ENCODE results near the gene MIX23. TPM values are rescaled to one million over a fixed set of nuclear protein-coding genes. Genes with fewer than 3 reads are reported as not detected.

MIX23 gene
- total RNA-seq, 1 experiment from 2014 or later = 111 TPM

GRCh38 chr3:122390665-122391064 lies 7.6 kb upstream of the MIX23 start:
- Histone ChIP-seq H3K4me3 (ENCODE audit: low read length) (no peak overlapping the region), H3K36me3 (ENCODE audit: low read depth, low read length) (peaks cover 16% of the 10 kb centered on the region; the same call in 1 of the 2 replicates), H3K9me2 (replicated peaks; ENCODE audit: low read length) (no peaks in the 10 kb centered on the region), H3K27me3 (ENCODE audit: low read length) (no peaks in the 10 kb centered on the region), H3K27ac (ENCODE audit: low read length) (no peak overlapping the region), H3K4me2 (ENCODE audit: low read length) (no peak overlapping the region), H4K20me1 (ENCODE audit: low read length) (no peaks in the 10 kb centered on the region), H2AFZ (ENCODE audit: low read length) (no peak overlapping the region), H3K9me3 (ENCODE audit: low read length) (no peaks in the 10 kb centered on the region), H3K79me2 (ENCODE audit: low read length) (peaks cover 40% of the 10 kb centered on the region), H3F3A (ENCODE audit: low read length, unreplicated experiment) (no peaks in the 10 kb centered on the region), H3K9ac (ENCODE audit: low read length) (no peak overlapping the region), H3K4me1 (ENCODE audit: insufficient read depth, low read length) (peaks cover 23% of the 10 kb centered on the region)
- CTCF ChIA-PET = no interaction called here
- POLR2A ChIA-PET (ENCODE audit: unreplicated experiment) = no interaction called here
- no peak for DNase-seq
- no peak for TF ChIP-seq CTCF (conservative IDR thresholded peaks at IDR 0.05; ENCODE audit: low read depth, low read length)
- intact Hi-C loops (cut with micrococcal nuclease) = loop anchor here (5.0 kb wide), 1 partner anchor 287 kb away; no protein-coding TSS in a partner anchor
- no peak for ATAC-seq
- BruUV-seq (replicated peaks) = no TSS peak

- Histone ChIP-seq H3F3A (ENCODE audit: low read length, unreplicated experiment) (no peaks in the 10 kb centered on the region), H3K9me3 (ENCODE audit: low read length) (no peaks in the 10 kb centered on the region), H2AFZ (ENCODE audit: low read length) (no peak overlapping the region), H3K9me2 (replicated peaks; ENCODE audit: low read length) (no peaks in the 10 kb centered on the region), H3K4me1 (ENCODE audit: insufficient read depth, low read length) (peaks cover 29% of the 10 kb centered on the region), H3K9ac (ENCODE audit: low read length) (no peak overlapping the region), H3K36me3 (ENCODE audit: low read depth, low read length) (peaks cover 16% of the 10 kb centered on the region; the same call in 1 of the 2 replicates), H3K27ac (ENCODE audit: low read length) (no peak overlapping the region), H4K20me1 (ENCODE audit: low read length) (no peaks in the 10 kb centered on the region), H3K4me3 (ENCODE audit: low read length) (no peak overlapping the region), H3K4me2 (ENCODE audit: low read length) (no peak overlapping the region), H3K27me3 (ENCODE audit: low read length) (no peaks in the 10 kb centered on the region), H3K79me2 (ENCODE audit: low read length) (peaks cover 48% of the 10 kb centered on the region)
- ChIA-PET CTCF (no interaction called here), POLR2A (ENCODE audit: unreplicated experiment) (no interaction called here)
- no peak for ATAC-seq
- intact Hi-C loops (cut with micrococcal nuclease) = loop anchor here (5.0 kb wide), 1 partner anchor 287 kb away; no protein-coding TSS in a partner anchor
- TF ChIP-seq EZH2 (IDR thresholded peaks at IDR 0.05; ENCODE audit: low read length, unreplicated experiment) (no peak), CTCF (conservative IDR thresholded peaks at IDR 0.05; ENCODE audit: low read depth, low read length) (no peak), EZH2phosphoT487 (IDR thresholded peaks at IDR 0.05; ENCODE audit: borderline replicate concordance, low read length) (no peak)
- no TSS peak for BruUV-seq (replicated peaks)
- DNase-seq = no peak
Measured at GRCh38 chr3:122389892-122390291, 6.9 kb upstream of the MIX23 start.

- no peak for TF ChIP-seq EZH2phosphoT487 (IDR thresholded peaks at IDR 0.05; ENCODE audit: borderline replicate concordance, low read length)
- no peak for TF ChIP-seq EZH2 (IDR thresholded peaks at IDR 0.05; ENCODE audit: low read length, unreplicated experiment)
- TF ChIP-seq CTCF (conservative IDR thresholded peaks at IDR 0.05; ENCODE audit: low read depth, low read length) = no peak
- Histone ChIP-seq H3F3A (ENCODE audit: low read length, unreplicated experiment) (no peaks in the 10 kb centered on the region), H3K9me2 (replicated peaks; ENCODE audit: low read length) (no peaks in the 10 kb centered on the region), H3K9me3 (ENCODE audit: low read length) (no peaks in the 10 kb centered on the region), H3K4me3 (ENCODE audit: low read length) (no peak overlapping the region), H3K27ac (ENCODE audit: low read length) (no peak overlapping the region), H3K9ac (ENCODE audit: low read length) (no peak overlapping the region), H3K36me3 (ENCODE audit: low read depth, low read length) (peaks cover 13% of the 10 kb centered on the region; the same call in 1 of the 2 replicates), H3K4me2 (ENCODE audit: low read length) (no peak overlapping the region), H3K4me1 (ENCODE audit: insufficient read depth, low read length) (peaks cover 29% of the 10 kb centered on the region), H3K27me3 (ENCODE audit: low read length) (no peaks in the 10 kb centered on the region), H3K79me2 (ENCODE audit: low read length) (peaks cover 55% of the 10 kb centered on the region), H4K20me1 (ENCODE audit: low read length) (no peaks in the 10 kb centered on the region), H2AFZ (ENCODE audit: low read length) (no peak overlapping the region)
- ChIA-PET CTCF (no interaction called here), POLR2A (ENCODE audit: unreplicated experiment) (no interaction called here)
- intact Hi-C loops (cut with micrococcal nuclease) = no loop called here
- no TSS peak for BruUV-seq (replicated peaks)
- DNase-seq (no peak), ATAC-seq (no peak)
Measured at GRCh38 chr3:122389197-122389596, 6.2 kb upstream of the MIX23 start.

Measured in PC-3 (cell line).